Nephron (organoid): ENCODE results near the gene RUNX2.
A peak's percentile ranks its signal among the peaks of the same experiment; 100 is the strongest.

Experiments
- H3K27ac Mint-ChIP-seq, 3 experiments: 2 replicates each; pipeline ENCODE4 v1.8.0; 2020; ENCODE audit warnings: mixed read lengths in 3 of 3, mild to moderate bottlenecking in 2 of 3, moderate library complexity in 1 of 3
- H3K27me3 Mint-ChIP-seq: 2 replicates; pipeline ENCODE4 v1.8.0; 2021; ENCODE audit warnings: low read depth, mild to moderate bottlenecking, moderate library complexity, mixed read lengths
- H3K36me3 Mint-ChIP-seq: 2 replicates; pipeline ENCODE4 v1.8.0; 2020; ENCODE audit warnings: low read depth, mixed read lengths
- H3K4me1 Mint-ChIP-seq: 2 replicates; pipeline ENCODE4 v1.8.0; 2020; ENCODE audit warnings: mixed read lengths
- H3K4me3 Mint-ChIP-seq, 3 experiments: 2 replicates each; pipeline ENCODE4 v1.8.0; 2020; ENCODE audit warnings: mild to moderate bottlenecking in 3 of 3, mixed read lengths in 3 of 3, moderate library complexity in 2 of 3
- H3K9me3 Mint-ChIP-seq: 2 replicates; pipeline ENCODE4 v1.8.0; 2020; ENCODE audit warnings: mixed read lengths
- TF ChIP-seq, protein P1 (sequence below), 3 experiments: fragments of 200-600 bp; sonication (generic); IDR thresholded peaks; one replicate each; pipeline ENCODE4 v1.5.0; 2021; ENCODE audit warnings: antibody characterized with exemption in 3 of 3; ENCODE audit not compliant: unreplicated experiment in 3 of 3

RUNX2 gene

DNA sequence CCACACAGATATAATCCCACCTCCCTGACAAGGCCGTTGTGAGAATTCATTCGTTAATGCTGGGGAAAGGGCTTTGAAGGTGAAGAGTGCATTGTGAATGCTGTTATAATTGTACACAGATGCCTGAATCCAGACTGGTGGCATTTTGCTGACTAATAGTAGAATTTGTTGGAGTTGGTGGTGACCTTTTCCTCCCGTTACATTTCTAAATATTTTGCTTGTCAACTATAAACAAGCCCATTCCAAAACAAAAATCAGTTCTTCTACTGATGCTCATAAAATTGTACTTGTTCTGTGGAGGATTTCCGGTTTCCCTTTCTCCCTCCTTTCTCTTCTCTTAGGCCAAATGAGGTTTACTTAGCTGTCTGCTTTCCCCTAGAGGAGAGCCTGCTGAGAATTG, 302.7 kb downstream of the RUNX2 start:
- TF ChIP-seq, protein P1, sequence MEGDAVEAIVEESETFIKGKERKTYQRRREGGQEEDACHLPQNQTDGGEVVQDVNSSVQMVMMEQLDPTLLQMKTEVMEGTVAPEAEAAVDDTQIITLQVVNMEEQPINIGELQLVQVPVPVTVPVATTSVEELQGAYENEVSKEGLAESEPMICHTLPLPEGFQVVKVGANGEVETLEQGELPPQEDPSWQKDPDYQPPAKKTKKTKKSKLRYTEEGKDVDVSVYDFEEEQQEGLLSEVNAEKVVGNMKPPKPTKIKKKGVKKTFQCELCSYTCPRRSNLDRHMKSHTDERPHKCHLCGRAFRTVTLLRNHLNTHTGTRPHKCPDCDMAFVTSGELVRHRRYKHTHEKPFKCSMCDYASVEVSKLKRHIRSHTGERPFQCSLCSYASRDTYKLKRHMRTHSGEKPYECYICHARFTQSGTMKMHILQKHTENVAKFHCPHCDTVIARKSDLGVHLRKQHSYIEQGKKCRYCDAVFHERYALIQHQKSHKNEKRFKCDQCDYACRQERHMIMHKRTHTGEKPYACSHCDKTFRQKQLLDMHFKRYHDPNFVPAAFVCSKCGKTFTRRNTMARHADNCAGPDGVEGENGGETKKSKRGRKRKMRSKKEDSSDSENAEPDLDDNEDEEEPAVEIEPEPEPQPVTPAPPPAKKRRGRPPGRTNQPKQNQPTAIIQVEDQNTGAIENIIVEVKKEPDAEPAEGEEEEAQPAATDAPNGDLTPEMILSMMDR (IDR thresholded peaks at IDR 0.05; ENCODE audit: unreplicated experiment in 3 of 3) = no peak
- H3K4me3 Mint-ChIP-seq = no peak overlapping the region
- H3K4me1 Mint-ChIP-seq = peaks cover 32% of the 10 kb centered on the region
- no peaks in the 10 kb centered on the region for H3K9me3 Mint-ChIP-seq
- H3K27ac Mint-ChIP-seq = no peak overlapping the region
- peaks cover 32% of the 10 kb centered on the region for H3K27me3 Mint-ChIP-seq
- no peaks in the 10 kb centered on the region for H3K36me3 Mint-ChIP-seq

DNA sequence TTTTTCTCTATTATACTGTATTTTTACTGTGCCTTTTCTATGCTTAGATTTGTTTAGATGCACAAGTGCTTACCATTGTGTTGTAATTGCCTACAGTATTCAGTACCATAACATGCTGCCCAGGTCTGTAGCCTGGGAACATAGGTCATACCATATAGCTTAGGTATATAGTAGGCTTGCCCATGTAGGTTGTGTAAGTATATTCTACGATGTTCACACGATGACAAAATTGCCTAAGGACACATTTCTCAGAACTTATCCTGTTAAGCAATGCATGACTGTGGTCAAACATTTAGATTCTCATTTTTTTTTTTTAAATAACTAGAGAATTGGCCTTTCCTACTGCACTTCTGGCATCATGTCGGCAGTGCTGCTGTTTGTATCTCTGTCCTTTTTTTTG, 303.3 kb downstream of the RUNX2 start:
- peaks cover 33% of the 10 kb centered on the region for H3K27me3 Mint-ChIP-seq
- H3K27ac Mint-ChIP-seq = no peak overlapping the region
- H3K4me1 Mint-ChIP-seq = peaks cover 27% of the 10 kb centered on the region
- no peaks in the 10 kb centered on the region for H3K36me3 Mint-ChIP-seq
- H3K4me3 Mint-ChIP-seq = no peak overlapping the region
- TF ChIP-seq, protein P1 (IDR thresholded peaks at IDR 0.05; ENCODE audit: unreplicated experiment in 3 of 3) = no peak
- no peaks in the 10 kb centered on the region for H3K9me3 Mint-ChIP-seq

DNA sequence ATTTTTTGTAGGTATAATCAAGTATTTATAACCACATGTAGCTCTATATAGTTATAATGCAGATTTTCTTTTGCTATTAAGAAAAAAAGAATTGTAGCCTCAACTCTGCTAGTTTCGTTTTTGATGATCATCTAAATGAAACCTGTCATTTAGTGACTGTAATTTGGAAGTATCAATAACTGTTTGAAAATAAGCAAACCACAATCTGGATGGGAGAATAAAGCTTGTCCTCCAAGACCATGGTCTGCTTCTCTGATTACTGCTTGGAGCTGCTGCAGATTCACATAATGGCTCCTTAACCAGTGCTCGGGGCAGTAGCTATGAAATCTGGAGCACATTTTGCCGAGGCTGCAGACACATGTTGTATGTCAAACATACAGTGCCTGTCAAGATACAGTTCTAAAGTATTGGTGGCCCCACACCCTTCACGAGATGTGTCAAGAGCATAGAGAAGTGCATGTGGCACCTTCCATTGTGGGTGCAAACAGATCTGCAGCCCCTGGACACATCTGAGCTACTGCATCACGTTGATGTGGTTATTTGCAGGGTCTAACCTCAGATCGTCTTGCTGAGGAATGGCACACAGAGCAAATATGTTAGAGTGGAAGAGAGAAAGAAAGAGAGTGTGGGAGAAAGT, 305.3 kb downstream of the RUNX2 start:
- TF ChIP-seq, protein P1 (IDR thresholded peaks at IDR 0.05; ENCODE audit: unreplicated experiment in 3 of 3) = no peak
- Mint-ChIP-seq H3K36me3 (no peaks in the 10 kb centered on the region), H3K9me3 (no peaks in the 10 kb centered on the region), H3K27ac (no peak overlapping the region), H3K4me3 (no peak overlapping the region), H3K4me1 (peaks cover 27% of the 10 kb centered on the region), H3K27me3 (peaks cover 25% of the 10 kb centered on the region)

DNA sequence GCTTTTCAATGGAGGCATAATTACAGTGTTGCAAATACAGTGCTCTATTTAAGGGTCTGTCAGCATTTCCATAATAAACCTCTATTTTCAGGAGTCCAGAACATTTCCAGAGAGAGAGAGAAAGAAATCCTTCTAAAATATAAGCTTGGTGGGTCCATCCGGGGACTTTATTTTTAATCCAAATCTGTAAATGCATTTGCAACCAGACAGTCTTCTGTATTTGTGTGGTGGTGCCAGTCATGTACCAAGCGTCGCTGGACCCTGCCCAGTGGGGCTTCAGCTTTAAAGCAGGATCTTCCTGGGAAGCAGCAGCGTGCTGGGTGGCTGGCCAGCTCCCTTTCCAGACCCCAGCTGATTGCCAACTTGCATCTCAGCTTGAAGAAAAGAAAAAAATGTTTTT, 306.1 kb downstream of the RUNX2 start:
- peaks cover 27% of the 10 kb centered on the region for H3K4me1 Mint-ChIP-seq
- peaks cover 18% of the 10 kb centered on the region for H3K27me3 Mint-ChIP-seq
- H3K27ac Mint-ChIP-seq = no peak overlapping the region
- no peak overlapping the region for H3K4me3 Mint-ChIP-seq
- no peaks in the 10 kb centered on the region for H3K9me3 Mint-ChIP-seq
- TF ChIP-seq, protein P1 (IDR thresholded peaks at IDR 0.05; ENCODE audit: unreplicated experiment in 3 of 3) = no peak
- no peaks in the 10 kb centered on the region for H3K36me3 Mint-ChIP-seq

DNA sequence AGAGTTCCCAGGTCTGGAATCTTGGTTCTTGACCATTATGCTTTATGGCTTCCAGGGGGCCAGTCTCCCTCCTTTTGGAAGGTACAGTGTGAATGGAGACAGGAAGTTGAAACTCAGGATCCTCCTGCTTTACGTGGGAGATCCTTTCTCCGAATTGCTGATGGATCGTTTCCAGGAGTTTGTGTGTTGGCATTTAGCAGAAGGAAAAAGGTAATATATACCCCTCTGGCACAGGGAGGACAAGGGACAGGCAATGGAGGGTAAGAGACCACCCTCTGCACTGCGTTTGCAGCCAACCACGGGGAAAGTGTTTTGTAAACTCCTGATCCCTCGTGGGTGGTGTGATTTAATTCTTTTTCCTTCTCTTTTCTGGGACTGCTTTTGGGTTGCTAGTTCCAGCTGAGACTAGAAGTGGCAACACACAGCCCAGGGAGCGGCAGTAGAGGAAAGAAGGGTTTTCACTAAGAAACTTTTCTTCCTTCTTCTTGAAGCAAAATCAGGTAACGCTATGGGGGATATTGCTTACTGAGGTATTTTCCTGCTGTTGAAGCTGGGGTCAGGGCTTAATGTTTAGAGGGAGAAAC, 307.2 kb downstream of the RUNX2 start:
- TF ChIP-seq, protein P1 (IDR thresholded peaks at IDR 0.05; ENCODE audit: unreplicated experiment in 3 of 3) = no peak
- H3K27me3 Mint-ChIP-seq = peaks cover 23% of the 10 kb centered on the region
- no peaks in the 10 kb centered on the region for H3K9me3 Mint-ChIP-seq
- H3K36me3 Mint-ChIP-seq = no peaks in the 10 kb centered on the region
- H3K27ac Mint-ChIP-seq = peak overlapping the region in 1 of 3 experiments; percentile 19
- peaks cover 34% of the 10 kb centered on the region for H3K4me1 Mint-ChIP-seq
- no peak overlapping the region for H3K4me3 Mint-ChIP-seq

DNA sequence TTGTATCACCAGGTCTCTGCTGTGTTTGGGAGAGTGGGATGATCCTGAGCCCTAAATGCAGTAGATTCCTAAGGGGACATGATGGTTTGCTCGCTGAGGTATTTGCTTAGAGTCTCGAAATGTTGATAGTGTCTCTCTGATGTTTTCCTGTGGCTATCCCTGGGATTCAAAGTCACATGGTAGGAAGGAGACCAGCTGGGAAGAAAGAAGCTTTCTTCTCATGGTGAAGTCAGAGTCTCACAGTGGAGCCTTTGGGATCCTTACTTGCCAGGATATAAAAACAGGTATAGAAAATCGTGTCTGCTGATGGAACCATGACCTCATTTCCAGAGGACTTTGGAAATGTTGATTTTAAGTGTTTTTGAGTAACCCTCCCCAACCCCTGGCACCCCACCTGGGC, 308.9 kb downstream of the RUNX2 start:
- Mint-ChIP-seq H3K4me1 (peaks cover 44% of the 10 kb centered on the region), H3K9me3 (no peaks in the 10 kb centered on the region), H3K27ac (no peak overlapping the region), H3K4me3 (no peak overlapping the region), H3K36me3 (no peaks in the 10 kb centered on the region), H3K27me3 (peaks cover 28% of the 10 kb centered on the region)
- TF ChIP-seq, protein P1 (IDR thresholded peaks at IDR 0.05; ENCODE audit: unreplicated experiment in 3 of 3) = no peak
